ENCODE results near the gene BCLAF1. TPM values are rescaled to one million over a fixed set of nuclear protein-coding genes. Genes with fewer than 3 reads are reported as not detected.

BCLAF1 gene
- total RNA-seq, 4 donors from 2014 or later, result 108 to 252 (median 151) TPM

GRCh38 chr6:136282906-136283305 is 6.7 kb downstream of the BCLAF1 start:
- peaks cover 0 to 90% (median 56%) of the 10 kb centered on the region in 4 donors for H3K4me1 ChIP-seq
- 68% methylated on average over 4 of the region's 4 CpGs for WGBS, 2 donors
- DNase-seq (ENCODE audit: low spot score in 2 of 2), result no peak

DNA sequence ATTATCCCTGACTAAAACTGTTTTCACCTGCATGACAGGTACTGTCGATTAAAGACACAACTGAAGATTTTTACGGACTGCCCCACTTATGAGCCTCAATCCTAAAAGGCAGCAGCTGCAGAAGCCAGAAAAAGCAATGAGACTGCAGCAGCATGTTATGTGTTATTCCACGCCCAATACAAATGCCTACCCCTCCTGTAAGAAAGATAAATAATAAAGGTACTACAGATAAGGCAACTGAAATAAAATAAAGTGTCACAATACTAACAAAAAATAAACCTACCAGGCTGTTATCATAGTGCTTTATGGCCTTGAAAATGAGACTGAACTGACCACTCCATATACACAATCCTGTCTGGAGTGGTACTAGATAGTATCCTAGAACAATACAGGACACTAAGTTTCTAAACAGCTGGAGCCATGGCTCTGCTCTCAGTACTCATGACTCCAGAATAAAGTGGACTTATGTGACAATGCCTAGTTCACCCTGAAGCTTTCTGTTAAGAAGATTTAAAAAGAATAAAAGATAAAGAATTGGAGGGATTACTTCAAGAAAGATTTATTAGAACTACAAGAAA is 9.5 kb downstream of the BCLAF1 start:
- peaks cover 0 to 71% (median 39%) of the 10 kb centered on the region in 4 donors for H3K4me1 ChIP-seq
- H3K4me3 ChIP-seq, result no peak overlapping the region
- 81 to 90% methylated on average over 3 of the region's 3 CpGs for WGBS, 2 donors
- H3K36me3 ChIP-seq, result peaks cover 0 to 21% (median 0%) of the 10 kb centered on the region in 3 donors
- no peaks in the 10 kb centered on the region for H3K9me3 ChIP-seq
- DNase-seq (ENCODE audit: low spot score in 2 of 2), result no peak
- TF ChIP-seq CTCF (IDR thresholded peaks at IDR 0.05), result no peak
- no peak for TF ChIP-seq EP300 (IDR thresholded peaks at IDR 0.05)
- no peak for TF ChIP-seq POLR2A (IDR thresholded peaks at IDR 0.05)
- no peaks in the 10 kb centered on the region for H3K27me3 ChIP-seq
- no peak overlapping the region for H3K27ac ChIP-seq

More at GRCh38 chr6:136282906-136283305, 6.7 kb downstream of the BCLAF1 start:
- Histone ChIP-seq H3K27me3 (no peaks in the 10 kb centered on the region), H3K4me3 (no peak overlapping the region), H3K27ac (no peak overlapping the region), H3K9me3 (no peaks in the 10 kb centered on the region), H3K36me3 (peaks cover 0 to 7% (median 0%) of the 10 kb centered on the region in 3 donors)
- no peak for TF ChIP-seq POLR2A (IDR thresholded peaks at IDR 0.05)
- no peak for TF ChIP-seq CTCF (IDR thresholded peaks at IDR 0.05)
- TF ChIP-seq EP300 (IDR thresholded peaks at IDR 0.05), result no peak

DNA sequence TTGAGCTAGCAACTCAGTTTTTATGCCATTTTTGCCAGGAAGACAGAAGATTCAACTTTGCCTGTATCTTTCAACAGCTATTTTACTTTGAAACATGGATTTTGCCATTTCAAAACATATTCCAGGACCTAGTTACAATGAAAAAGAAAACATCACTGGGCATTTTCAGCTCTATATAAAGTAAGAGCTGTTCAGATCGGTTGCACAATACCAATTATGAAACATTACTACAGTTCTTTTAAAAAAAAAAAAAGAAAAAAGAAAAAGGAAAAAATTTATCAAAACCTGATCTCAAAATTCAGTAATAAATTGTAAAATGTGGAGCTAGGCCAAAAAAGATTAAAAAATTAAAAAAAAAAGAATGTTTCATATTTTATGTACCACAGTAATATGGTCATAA is 15.6 kb downstream of the BCLAF1 start:
- Histone ChIP-seq H3K4me1 (peaks cover 0 to 26% (median 5%) of the 10 kb centered on the region in 4 donors), H3K27me3 (no peaks in the 10 kb centered on the region), H3K4me3 (no peak overlapping the region), H3K27ac (peak overlapping the region in 1 of 4 donors; percentile 37), H3K36me3 (peaks cover 8 to 63% (median 19%) of the 10 kb centered on the region in 3 donors), H3K9me3 (no peaks in the 10 kb centered on the region)
- TF ChIP-seq EP300 (IDR thresholded peaks at IDR 0.05) (no peak), CTCF (IDR thresholded peaks at IDR 0.05) (no peak), POLR2A (IDR thresholded peaks at IDR 0.05) (no peak)
- WGBS, 2 donors, result 60% methylated on average over 1 of the region's 1 CpG
- DNase-seq (ENCODE audit: low spot score in 2 of 2), result no peak

DNA sequence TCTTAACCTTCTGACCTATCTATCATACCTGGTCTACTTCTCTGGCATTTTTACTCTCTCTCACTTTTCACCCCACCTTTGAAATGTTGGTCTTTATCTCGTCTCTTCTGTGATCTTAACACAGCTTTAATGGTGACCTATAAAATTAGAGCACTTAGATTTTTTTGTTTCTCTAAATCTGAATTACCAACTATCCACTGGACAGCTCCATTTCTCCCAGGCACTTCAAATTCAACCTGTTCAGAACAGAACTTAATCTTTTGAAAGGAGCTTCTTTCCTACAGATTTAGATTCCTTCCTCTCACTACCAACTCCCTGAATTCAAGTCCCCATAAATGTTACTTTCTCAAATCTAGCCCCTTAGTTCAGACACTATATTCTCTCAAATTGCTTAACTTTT is 24.5 kb downstream of the BCLAF1 start:
- TF ChIP-seq EP300 (IDR thresholded peaks at IDR 0.05) (no peak), CTCF (IDR thresholded peaks at IDR 0.05) (no peak), POLR2A (IDR thresholded peaks at IDR 0.05) (no peak)
- 89 to 97% methylated on average over 1 of the region's 1 CpG for WGBS, 2 donors
- no peaks in the 10 kb centered on the region for H3K4me1 ChIP-seq
- no peak overlapping the region for H3K27ac ChIP-seq
- H3K27me3 ChIP-seq, result no peaks in the 10 kb centered on the region
- DNase-seq (ENCODE audit: low spot score in 2 of 2), result no peak
- H3K36me3 ChIP-seq, result peaks cover 0 to 91% (median 28%) of the 10 kb centered on the region in 3 donors
- H3K9me3 ChIP-seq, result no peaks in the 10 kb centered on the region
- H3K4me3 ChIP-seq, result no peak overlapping the region

- TF ChIP-seq CTCF (IDR thresholded peaks at IDR 0.05) (no peak), EP300 (IDR thresholded peaks at IDR 0.05) (no peak), POLR2A (IDR thresholded peaks at IDR 0.05) (no peak)
- Histone ChIP-seq H3K9me3 (no peaks in the 10 kb centered on the region), H3K27ac (no peak overlapping the region), H3K27me3 (no peaks in the 10 kb centered on the region), H3K36me3 (peaks cover 0 to 91% (median 12%) of the 10 kb centered on the region in 3 donors), H3K4me3 (no peak overlapping the region), H3K4me1 (no peaks in the 10 kb centered on the region)
- no peak for DNase-seq (ENCODE audit: low spot score in 2 of 2)
- 69 to 72% methylated on average over 1 of the region's 1 CpG for WGBS, 2 donors
These were observed 26.7 kb downstream of the BCLAF1 start for GRCh38 chr6:136262940-136263339.

Data from tibial nerve (tissue), 4 donors.